ENCODE results near the gene DCST1. TPM values are rescaled to one million over a fixed set of nuclear protein-coding genes. Genes with fewer than 3 reads are reported as not detected.

DCST1 gene
- total RNA-seq, 1 experiment from 2014 or later: 0.32 TPM

DNA sequence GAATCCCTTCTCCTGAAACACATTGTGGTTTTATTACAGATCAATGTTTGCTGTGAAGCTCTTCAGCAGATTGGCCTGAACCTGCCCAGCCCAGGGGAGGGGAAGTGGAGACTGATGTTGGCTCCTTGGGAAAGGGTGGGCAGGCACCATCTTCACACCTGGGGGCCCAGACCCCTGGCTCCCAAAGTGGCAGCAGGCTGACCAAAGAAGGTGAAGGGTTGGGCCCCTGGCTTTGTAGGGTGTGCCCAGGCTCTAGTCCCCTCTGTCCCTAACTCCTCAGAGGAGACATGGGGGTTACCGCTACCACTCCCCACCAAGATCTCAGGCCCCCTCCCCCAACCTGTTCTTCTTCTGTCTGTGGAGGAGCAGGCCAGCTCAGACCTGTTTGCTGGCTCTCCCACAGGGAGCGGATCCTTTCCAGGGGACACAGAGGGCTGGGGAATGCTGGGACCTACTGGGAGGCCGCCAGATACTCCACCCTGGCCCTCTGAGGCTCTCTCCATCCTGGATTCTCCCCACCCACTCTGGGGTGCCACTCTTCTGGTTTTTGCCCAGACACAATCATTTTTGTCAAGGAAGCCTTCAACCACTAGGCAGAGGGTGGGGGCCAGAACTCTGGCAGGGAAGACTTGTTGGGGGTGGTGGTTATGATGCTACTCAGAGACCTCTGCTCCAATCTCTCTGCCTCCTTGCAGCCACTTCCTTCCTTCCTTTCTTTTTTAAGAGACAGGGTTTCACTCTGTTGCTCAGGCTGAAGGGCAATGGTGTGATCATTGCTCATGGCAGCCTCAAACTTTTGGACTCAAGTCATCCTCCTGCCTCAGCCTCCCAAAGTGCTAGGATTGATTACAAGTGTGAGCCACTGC is 40.0 kb downstream of the DCST1 start:
- Histone ChIP-seq H3K9me3 (ENCODE audit: control insufficient read depth in 1 of 2, insufficient read depth in 1 of 2, low read depth in 1 of 2, low read length in 2 of 2) (no peaks in the 10 kb centered on the region), H4K20me1 (ENCODE audit: insufficient read depth) (no peaks in the 10 kb centered on the region), H3K36me3 (ENCODE audit: control insufficient read depth in 1 of 2, insufficient read depth in 2 of 2, low read length in 2 of 2) (peaks cover 0 to 7% of the 10 kb centered on the region in 2 experiments; a peak in 1 of 4 replicates), H2AFZ (ENCODE audit: low read depth, low read length, poor library complexity, severe bottlenecking) (no peak overlapping the region), H3K9me2 (ENCODE audit: insufficient read depth) (no peaks in the 10 kb centered on the region), H3K9ac (ENCODE audit: low read length) (no peak overlapping the region), H3K27ac (ENCODE audit: low read depth, low read length) (no peak overlapping the region), H3K4me3 (replicated peaks in 1 of 2; ENCODE audit: low read depth in 1 of 2, low read length in 2 of 2) (no peak overlapping the region), H3K79me2 (ENCODE audit: insufficient read depth, low read length) (no peaks in the 10 kb centered on the region), H3K4me1 (ENCODE audit: control insufficient read depth in 1 of 2, insufficient read depth in 2 of 2, low read length in 2 of 2) (peaks cover 20 to 36% of the 10 kb centered on the region in 2 experiments), H3K27me3 (ENCODE audit: insufficient read depth, low read length) (no peaks in the 10 kb centered on the region), H3K4me2 (ENCODE audit: low read length) (no peak overlapping the region)
- ATAC-seq (no peak), DNase-seq (ENCODE audit: low read depth, low spot score) (no peak)
- intact Hi-C loops (cut with micrococcal nuclease): no loop called here
- ChIA-PET RAD21 (ENCODE audit: low non-redundant PET in 1 of 2, low total read pairs in 2 of 2, uncharacterized antibody in 2 of 2, unreplicated experiment in 2 of 2) (interaction anchor here in 1 of 2 experiments (0.5 kb wide), 1 partner anchor 171 kb away, joined by 3 read pairs; no protein-coding TSS in a partner anchor), CTCF (no interaction called here), POLR2A (no interaction called here)
- no peak for TF ChIP-seq SP1 (IDR thresholded peaks at IDR 0.05; ENCODE audit: low read depth)
- TF ChIP-seq JUND (IDR thresholded peaks at IDR 0.05): no peak
- TF ChIP-seq CBX3 (IDR thresholded peaks at IDR 0.05; ENCODE audit: low read depth): no peak
- BruUV-seq (replicated peaks): no TSS peak

DNA sequence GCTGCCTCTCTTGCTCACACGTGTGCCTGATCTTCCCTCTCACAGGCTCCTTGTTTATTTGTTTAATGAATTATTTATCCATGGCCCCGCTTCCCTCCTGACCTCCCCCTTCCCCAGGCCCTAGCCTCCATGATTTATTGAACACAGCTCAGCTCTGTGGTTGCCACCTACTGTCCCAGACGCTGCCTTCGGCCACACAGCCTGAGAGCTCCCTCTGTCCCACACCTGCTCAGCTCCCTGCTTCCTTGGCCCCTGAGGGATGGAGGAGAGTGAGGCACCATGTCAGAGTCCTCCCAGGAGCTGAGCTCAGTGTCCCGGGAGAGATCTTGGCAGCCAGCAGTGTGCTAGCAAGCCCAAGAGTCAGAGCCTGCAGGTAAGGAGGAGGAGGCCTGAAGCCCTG is 41.9 kb downstream of the DCST1 start:
- Histone ChIP-seq H3K4me2 (ENCODE audit: low read length) (no peak overlapping the region), H4K20me1 (ENCODE audit: insufficient read depth) (no peaks in the 10 kb centered on the region), H3K9me3 (ENCODE audit: control insufficient read depth in 1 of 2, insufficient read depth in 1 of 2, low read depth in 1 of 2, low read length in 2 of 2) (no peaks in the 10 kb centered on the region), H3K9me2 (ENCODE audit: insufficient read depth) (no peaks in the 10 kb centered on the region), H3K36me3 (ENCODE audit: control insufficient read depth in 1 of 2, insufficient read depth in 2 of 2, low read length in 2 of 2) (no peaks in the 10 kb centered on the region), H3K4me1 (ENCODE audit: control insufficient read depth in 1 of 2, insufficient read depth in 2 of 2, low read length in 2 of 2) (peaks cover 15 to 40% of the 10 kb centered on the region in 2 experiments), H3K79me2 (ENCODE audit: insufficient read depth, low read length) (no peaks in the 10 kb centered on the region), H2AFZ (ENCODE audit: low read depth, low read length, poor library complexity, severe bottlenecking) (no peak overlapping the region), H3K27ac (ENCODE audit: low read depth, low read length) (no peak overlapping the region), H3K9ac (ENCODE audit: low read length) (no peak overlapping the region), H3K4me3 (replicated peaks in 1 of 2; ENCODE audit: low read depth in 1 of 2, low read length in 2 of 2) (no peak overlapping the region), H3K27me3 (ENCODE audit: insufficient read depth, low read length) (no peaks in the 10 kb centered on the region)
- no peak for DNase-seq (ENCODE audit: low read depth, low spot score)
- no peak for ATAC-seq
- intact Hi-C loops (cut with micrococcal nuclease): no loop called here
- POLR2A ChIA-PET: interaction anchor here (0.9 kb wide), 1 partner anchor 92 kb away, joined by 3 read pairs; no protein-coding TSS in a partner anchor
- RAD21 ChIA-PET (ENCODE audit: low non-redundant PET in 1 of 2, low total read pairs in 2 of 2, uncharacterized antibody in 2 of 2, unreplicated experiment in 2 of 2): no interaction called here
- CTCF ChIA-PET: interaction anchor here (1.0 to 1.7 kb wide), 4 partner anchors 9 to 98 kb away, joined by 3 to 5 read pairs (median 4); partner anchors contain the start of genes EFNA4 and KRTCAP2
- BruUV-seq (replicated peaks): no TSS peak
- TF ChIP-seq ZNF274 (IDR thresholded peaks at IDR 0.05; ENCODE audit: low read depth, low read length) (no peak), CBX3 (IDR thresholded peaks at IDR 0.05; ENCODE audit: low read depth) (no peak), SP1 (IDR thresholded peaks at IDR 0.05; ENCODE audit: low read depth) (no peak), EGR1 (IDR thresholded peaks at IDR 0.05; ENCODE audit: low read depth) (no peak), CEBPB (IDR thresholded peaks at IDR 0.05; ENCODE audit: low read depth) (no peak), TCF7L2 (IDR thresholded peaks at IDR 0.05; ENCODE audit: borderline replicate concordance, extremely low read depth, insufficient read depth, insufficient read length) (no peak), SIN3A (IDR thresholded peaks at IDR 0.05; ENCODE audit: low read depth) (no peak), EZH2 (IDR thresholded peaks at IDR 0.05) (no peak), YY1 (IDR thresholded peaks at IDR 0.05; ENCODE audit: extremely low read depth, insufficient replicate concordance, low read depth, low read length) (no peak), ELF1 (IDR thresholded peaks at IDR 0.05; ENCODE audit: borderline replicate concordance, low read depth) (no peak)
- TF ChIP-seq, protein P1, sequence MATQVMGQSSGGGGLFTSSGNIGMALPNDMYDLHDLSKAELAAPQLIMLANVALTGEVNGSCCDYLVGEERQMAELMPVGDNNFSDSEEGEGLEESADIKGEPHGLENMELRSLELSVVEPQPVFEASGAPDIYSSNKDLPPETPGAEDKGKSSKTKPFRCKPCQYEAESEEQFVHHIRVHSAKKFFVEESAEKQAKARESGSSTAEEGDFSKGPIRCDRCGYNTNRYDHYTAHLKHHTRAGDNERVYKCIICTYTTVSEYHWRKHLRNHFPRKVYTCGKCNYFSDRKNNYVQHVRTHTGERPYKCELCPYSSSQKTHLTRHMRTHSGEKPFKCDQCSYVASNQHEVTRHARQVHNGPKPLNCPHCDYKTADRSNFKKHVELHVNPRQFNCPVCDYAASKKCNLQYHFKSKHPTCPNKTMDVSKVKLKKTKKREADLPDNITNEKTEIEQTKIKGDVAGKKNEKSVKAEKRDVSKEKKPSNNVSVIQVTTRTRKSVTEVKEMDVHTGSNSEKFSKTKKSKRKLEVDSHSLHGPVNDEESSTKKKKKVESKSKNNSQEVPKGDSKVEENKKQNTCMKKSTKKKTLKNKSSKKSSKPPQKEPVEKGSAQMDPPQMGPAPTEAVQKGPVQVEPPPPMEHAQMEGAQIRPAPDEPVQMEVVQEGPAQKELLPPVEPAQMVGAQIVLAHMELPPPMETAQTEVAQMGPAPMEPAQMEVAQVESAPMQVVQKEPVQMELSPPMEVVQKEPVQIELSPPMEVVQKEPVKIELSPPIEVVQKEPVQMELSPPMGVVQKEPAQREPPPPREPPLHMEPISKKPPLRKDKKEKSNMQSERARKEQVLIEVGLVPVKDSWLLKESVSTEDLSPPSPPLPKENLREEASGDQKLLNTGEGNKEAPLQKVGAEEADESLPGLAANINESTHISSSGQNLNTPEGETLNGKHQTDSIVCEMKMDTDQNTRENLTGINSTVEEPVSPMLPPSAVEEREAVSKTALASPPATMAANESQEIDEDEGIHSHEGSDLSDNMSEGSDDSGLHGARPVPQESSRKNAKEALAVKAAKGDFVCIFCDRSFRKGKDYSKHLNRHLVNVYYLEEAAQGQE (IDR thresholded peaks at IDR 0.05; ENCODE audit: low read depth): no peak
- TF ChIP-seq, protein P2, sequence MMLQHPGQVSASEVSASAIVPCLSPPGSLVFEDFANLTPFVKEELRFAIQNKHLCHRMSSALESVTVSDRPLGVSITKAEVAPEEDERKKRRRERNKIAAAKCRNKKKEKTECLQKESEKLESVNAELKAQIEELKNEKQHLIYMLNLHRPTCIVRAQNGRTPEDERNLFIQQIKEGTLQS (IDR thresholded peaks at IDR 0.05): no peak
